Measurements from ENCODE around the gene KLC4. TPM values are rescaled to one million over a fixed set of nuclear protein-coding genes. Genes with fewer than 3 reads are reported as not detected.
"Not testable (repeated sequence)": the region's sequence is repeated elsewhere in the genome, so short reads cannot be mapped to it uniquely, and the experiment has no call there.

The KLC4 gene
- total RNA-seq, 6 donors from 2014 or later, result 31.2 to 155 (median 37.7) TPM

DNA sequence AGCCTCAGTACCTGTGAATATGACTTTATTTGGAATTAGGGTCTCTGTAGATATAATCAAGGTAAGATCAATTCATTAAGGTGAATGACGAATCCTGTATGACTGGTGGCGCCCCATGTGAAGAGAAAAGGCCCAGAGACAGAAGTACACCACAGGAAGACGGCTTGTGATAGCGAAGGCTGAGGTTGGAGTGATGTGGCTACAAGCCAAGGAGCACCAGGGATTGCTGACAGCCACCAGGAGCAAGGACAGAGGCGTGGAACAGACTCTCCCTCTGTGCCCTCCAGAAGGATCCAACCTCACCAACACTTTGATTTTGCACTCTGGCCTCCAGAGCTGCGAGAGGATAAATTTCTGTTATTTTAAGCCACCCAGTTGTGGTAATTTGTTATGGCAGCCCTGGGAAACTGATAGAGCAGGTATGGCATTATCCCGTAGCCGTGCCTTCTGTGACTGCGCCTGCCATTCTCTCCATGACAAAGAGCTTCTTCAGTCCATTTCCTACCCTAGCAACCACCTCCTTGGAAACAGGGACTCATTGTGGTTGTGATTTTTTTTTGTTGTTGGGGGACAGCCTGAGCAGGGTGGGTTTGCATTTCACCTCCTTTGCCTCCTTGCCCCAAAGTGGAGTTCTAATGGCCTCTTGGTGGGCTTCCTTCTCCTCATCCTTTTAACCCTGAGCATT lies 46.2 kb downstream of the KLC4 start:
- TF ChIP-seq EP300 (IDR thresholded peaks at IDR 0.05) (no peak), POLR2AphosphoS5 (IDR thresholded peaks at IDR 0.05) (no peak), POLR2A (IDR thresholded peaks at IDR 0.05) (no peak)
- TF ChIP-seq, protein P1, sequence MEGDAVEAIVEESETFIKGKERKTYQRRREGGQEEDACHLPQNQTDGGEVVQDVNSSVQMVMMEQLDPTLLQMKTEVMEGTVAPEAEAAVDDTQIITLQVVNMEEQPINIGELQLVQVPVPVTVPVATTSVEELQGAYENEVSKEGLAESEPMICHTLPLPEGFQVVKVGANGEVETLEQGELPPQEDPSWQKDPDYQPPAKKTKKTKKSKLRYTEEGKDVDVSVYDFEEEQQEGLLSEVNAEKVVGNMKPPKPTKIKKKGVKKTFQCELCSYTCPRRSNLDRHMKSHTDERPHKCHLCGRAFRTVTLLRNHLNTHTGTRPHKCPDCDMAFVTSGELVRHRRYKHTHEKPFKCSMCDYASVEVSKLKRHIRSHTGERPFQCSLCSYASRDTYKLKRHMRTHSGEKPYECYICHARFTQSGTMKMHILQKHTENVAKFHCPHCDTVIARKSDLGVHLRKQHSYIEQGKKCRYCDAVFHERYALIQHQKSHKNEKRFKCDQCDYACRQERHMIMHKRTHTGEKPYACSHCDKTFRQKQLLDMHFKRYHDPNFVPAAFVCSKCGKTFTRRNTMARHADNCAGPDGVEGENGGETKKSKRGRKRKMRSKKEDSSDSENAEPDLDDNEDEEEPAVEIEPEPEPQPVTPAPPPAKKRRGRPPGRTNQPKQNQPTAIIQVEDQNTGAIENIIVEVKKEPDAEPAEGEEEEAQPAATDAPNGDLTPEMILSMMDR (IDR thresholded peaks at IDR 0.05), result no peak
- Histone ChIP-seq H3K27me3 (no peaks in the 10 kb centered on the region), H3K27ac (no peak overlapping the region), H3K4me3 (no peak overlapping the region), H3K36me3 (no peaks in the 10 kb centered on the region), H3K4me1 (no peaks in the 10 kb centered on the region), H3K9me3 (no peaks in the 10 kb centered on the region)
- DNase-seq (no peak), ATAC-seq (ENCODE audit: low FRiP score in 2 of 2) (no peak)
- 88 to 92% methylated on average over 9 of the region's 9 CpGs for WGBS, 2 donors

GRCh38 chr6:43107344-43108062 lies 48.1 kb downstream of the KLC4 start:
- TF ChIP-seq, protein P1 (IDR thresholded peaks at IDR 0.05), result no peak
- TF ChIP-seq POLR2A (IDR thresholded peaks at IDR 0.05) (no peak), EP300 (IDR thresholded peaks at IDR 0.05) (no peak), POLR2AphosphoS5 (IDR thresholded peaks at IDR 0.05) (no peak)
- Histone ChIP-seq H3K27ac (no peak overlapping the region), H3K36me3 (no peaks in the 10 kb centered on the region), H3K4me3 (no peak overlapping the region), H3K9me3 (no peaks in the 10 kb centered on the region), H3K27me3 (no peaks in the 10 kb centered on the region), H3K4me1 (no peaks in the 10 kb centered on the region)
- ATAC-seq (ENCODE audit: low FRiP score in 2 of 2), result no peak
- DNase-seq, result no peak
- WGBS, 2 donors, result 95 to 96% methylated on average over 12 of the region's 12 CpGs

DNA sequence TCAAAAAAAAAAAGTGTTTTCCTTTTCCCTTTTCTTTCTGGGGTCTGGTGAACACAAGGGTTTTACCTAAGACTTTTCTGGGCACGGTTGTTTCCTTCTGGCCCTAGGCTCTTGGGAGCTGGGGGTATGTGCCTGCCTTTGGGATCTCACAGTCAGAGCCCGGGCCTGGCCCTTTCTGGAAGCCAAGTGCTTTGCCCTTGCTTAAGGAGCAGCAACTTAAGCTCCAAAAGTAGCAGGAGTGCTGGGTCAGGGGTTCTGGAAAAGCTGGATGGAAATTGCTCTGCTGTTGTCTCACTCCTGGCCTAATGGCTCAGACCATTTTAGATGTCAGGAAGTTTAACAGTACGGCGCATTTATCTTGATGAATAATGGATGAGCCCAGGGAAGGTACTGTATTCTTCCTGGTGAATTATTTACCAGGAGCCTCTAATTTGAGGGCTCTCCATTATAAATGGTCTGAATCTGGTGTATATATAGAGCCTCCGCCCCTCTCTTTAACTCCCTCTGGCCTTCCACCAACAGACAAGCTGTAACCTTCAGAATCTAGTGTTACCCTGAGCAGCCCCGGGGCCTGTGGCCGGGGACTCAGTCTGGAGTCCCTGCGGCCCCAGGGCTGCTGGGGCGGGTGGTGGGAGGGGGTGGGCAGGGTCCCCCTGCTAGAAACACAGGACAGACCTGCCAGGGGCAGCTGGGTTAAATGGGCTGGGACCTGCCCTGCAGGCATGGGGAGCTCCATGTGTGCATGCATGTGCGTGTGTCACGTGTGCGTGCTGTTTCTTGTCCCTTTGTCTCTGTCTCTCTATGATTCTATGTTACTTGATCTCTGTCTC lies 54.2 kb downstream of the KLC4 start:
- TF ChIP-seq, protein P1 (IDR thresholded peaks at IDR 0.05), result no peak
- TF ChIP-seq EP300 (IDR thresholded peaks at IDR 0.05) (no peak), POLR2A (IDR thresholded peaks at IDR 0.05) (no peak), POLR2AphosphoS5 (IDR thresholded peaks at IDR 0.05) (no peak)
- DNase-seq (no peak), ATAC-seq (ENCODE audit: low FRiP score in 2 of 2) (peak in 1 of 2 donors; percentile 15)
- no peaks in the 10 kb centered on the region for H3K9me3 ChIP-seq
- H3K4me3 ChIP-seq, result no peak overlapping the region
- no peaks in the 10 kb centered on the region for H3K27me3 ChIP-seq
- H3K36me3 ChIP-seq, result no peaks in the 10 kb centered on the region
- peaks cover 16 to 36% (median 27%) of the 10 kb centered on the region in 4 donors for H3K4me1 ChIP-seq
- peak overlapping the region; percentile 22 to 84 (median 71) for H3K27ac ChIP-seq
- WGBS, 2 donors, result 68 to 72% methylated on average over 9 to 12 of the region's 12 CpGs

- no peaks in the 10 kb centered on the region for H3K27me3 ChIP-seq
- H3K9me3 ChIP-seq, result no peaks in the 10 kb centered on the region
- peaks cover 19 to 43% (median 27%) of the 10 kb centered on the region in 4 donors for H3K4me1 ChIP-seq
- peak overlapping the region in 3 of 4 donors; percentile 81 to 84 (median 83) for H3K27ac ChIP-seq
- TF ChIP-seq, protein P1 (IDR thresholded peaks at IDR 0.05), result no peak
- no peak for TF ChIP-seq POLR2A (IDR thresholded peaks at IDR 0.05)
- no peak for TF ChIP-seq POLR2AphosphoS5 (IDR thresholded peaks at IDR 0.05)
- no peak for TF ChIP-seq EP300 (IDR thresholded peaks at IDR 0.05)
- DNase-seq, result no peak
- 71 to 88% methylated on average over 5 of the region's 6 CpGs for WGBS, 2 donors
- no peaks in the 10 kb centered on the region for H3K36me3 ChIP-seq
- H3K4me3 ChIP-seq, result no peak overlapping the region
- ATAC-seq (ENCODE audit: low FRiP score in 2 of 2), result no peak
Measured at GRCh38 chr6:43115365-43115764, 55.9 kb downstream of the KLC4 start.

DNA sequence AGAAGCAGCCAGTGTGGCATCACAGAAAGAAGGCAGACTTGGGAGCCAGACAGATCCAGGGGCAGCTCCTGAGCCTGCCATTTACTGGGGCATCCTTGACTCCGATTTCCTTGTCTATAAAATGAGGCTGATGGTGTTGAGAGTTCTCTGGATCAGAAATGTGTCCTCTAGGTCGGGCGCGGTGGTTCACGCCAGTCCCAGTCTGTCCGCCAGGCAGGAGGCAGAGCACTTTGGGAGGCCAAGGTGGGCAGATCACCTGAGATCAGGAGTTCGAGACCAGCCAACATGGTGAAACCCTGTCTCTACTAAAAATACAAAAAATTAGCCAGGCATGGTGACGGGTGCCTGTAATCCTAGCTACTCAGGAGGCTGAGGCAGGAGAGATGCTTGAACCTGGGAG lies 58.0 kb downstream of the KLC4 start:
- H3K4me1 ChIP-seq, result peaks cover 29 to 54% (median 36%) of the 10 kb centered on the region in 4 donors
- H3K9me3 ChIP-seq; H3K36me3 ChIP-seq; H3K4me3 ChIP-seq; ATAC-seq (ENCODE audit: low FRiP score in 2 of 2); H3K27me3 ChIP-seq; DNase-seq: not testable (repeated sequence)
- peak overlapping the region in 3 of 4 donors; percentile 74 to 83 (median 81) for H3K27ac ChIP-seq
- 92 to 96% methylated on average over 8 of the region's 8 CpGs for WGBS, 2 donors
